ENCODE data around the gene AP2B1. TPM values are rescaled to one million over a fixed set of nuclear protein-coding genes. Genes with fewer than 3 reads are reported as not detected.
"Not testable (repeated sequence)": the region's sequence is repeated elsewhere in the genome, so short reads cannot be mapped to it uniquely, and the experiment has no call there.

AP2B1 gene
- total RNA-seq, 2 experiments from 2014 or later, result 161 to 172 TPM

DNA sequence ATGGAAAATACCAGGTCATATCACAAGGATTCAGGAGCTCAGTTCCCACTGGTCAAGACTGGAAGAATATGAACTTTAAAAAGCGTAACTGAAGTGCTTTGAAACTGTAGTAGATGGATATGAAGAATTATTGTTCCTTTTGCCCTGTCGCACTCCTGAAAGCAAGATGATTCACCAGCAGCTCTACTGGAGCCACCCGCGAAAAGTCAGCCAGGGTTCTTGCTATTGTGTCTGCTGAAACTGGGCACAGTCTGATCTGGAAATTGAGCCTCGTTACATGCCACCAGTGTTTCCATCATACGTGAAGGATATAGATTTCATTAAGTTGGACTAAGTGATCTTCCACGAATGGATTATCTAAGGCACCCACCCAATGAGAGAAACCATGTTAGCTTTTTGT lies 16.6 kb downstream of the AP2B1 start:
- H3K27ac Mint-ChIP-seq, result no peak overlapping the region
- H3K36me3 Mint-ChIP-seq (ENCODE audit: low read depth), result peaks cover 54% of the 10 kb centered on the region
- H3K4me3 Mint-ChIP-seq, result no peak overlapping the region
- H3K9me3 Mint-ChIP-seq (ENCODE audit: insufficient read depth), result no peaks in the 10 kb centered on the region
- no peaks in the 10 kb centered on the region for H3K27me3 Mint-ChIP-seq (ENCODE audit: low read depth)
- POLR2A ChIA-PET, result interaction anchor here (1.5 kb wide), 1 partner anchor 15 kb away, joined by 3 read pairs; no protein-coding TSS in a partner anchor
- H3K4me1 Mint-ChIP-seq (ENCODE audit: low read depth), result no peaks in the 10 kb centered on the region
- DNase-seq, result no peak
- CTCF ChIA-PET, result interaction anchor here (3.2 kb wide), 1 partner anchor 10 kb away, joined by 25 read pairs; no protein-coding TSS in a partner anchor
- no peak for ATAC-seq

DNA sequence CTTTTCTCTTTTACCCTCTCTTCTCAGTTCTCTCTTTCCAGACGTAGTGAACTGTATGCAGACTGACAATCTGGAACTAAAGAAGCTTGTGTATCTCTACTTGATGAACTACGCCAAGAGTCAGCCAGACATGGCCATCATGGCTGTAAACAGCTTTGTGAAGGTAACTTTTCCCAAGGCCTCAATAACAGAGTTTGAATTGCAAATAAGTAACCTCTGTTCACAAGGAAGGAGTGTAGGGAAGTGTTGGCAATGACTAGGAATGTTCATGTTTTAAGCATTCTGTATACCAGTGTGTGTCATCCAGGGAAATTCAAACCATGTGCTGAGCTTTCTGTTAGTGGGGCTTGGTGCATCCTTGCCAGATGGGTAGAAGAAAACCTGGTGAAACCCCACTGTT lies 18.6 kb downstream of the AP2B1 start:
- CTCF ChIA-PET, result interaction anchor here (1.1 to 1.5 kb wide), 3 partner anchors 8 to 158 kb away, joined by 3 to 6 read pairs (median 3); no protein-coding TSS in a partner anchor
- no peaks in the 10 kb centered on the region for H3K27me3 Mint-ChIP-seq (ENCODE audit: low read depth)
- no peaks in the 10 kb centered on the region for H3K4me1 Mint-ChIP-seq (ENCODE audit: low read depth)
- H3K4me3 Mint-ChIP-seq, result no peak overlapping the region
- ATAC-seq, result no peak
- no peak overlapping the region for H3K27ac Mint-ChIP-seq
- peaks cover 51% of the 10 kb centered on the region for H3K36me3 Mint-ChIP-seq (ENCODE audit: low read depth)
- no peak for DNase-seq
- H3K9me3 Mint-ChIP-seq (ENCODE audit: insufficient read depth), result no peaks in the 10 kb centered on the region
- POLR2A ChIA-PET, result interaction anchor here (0.5 kb wide), 1 partner anchor 158 kb away, joined by 3 read pairs; no protein-coding TSS in a partner anchor

DNA sequence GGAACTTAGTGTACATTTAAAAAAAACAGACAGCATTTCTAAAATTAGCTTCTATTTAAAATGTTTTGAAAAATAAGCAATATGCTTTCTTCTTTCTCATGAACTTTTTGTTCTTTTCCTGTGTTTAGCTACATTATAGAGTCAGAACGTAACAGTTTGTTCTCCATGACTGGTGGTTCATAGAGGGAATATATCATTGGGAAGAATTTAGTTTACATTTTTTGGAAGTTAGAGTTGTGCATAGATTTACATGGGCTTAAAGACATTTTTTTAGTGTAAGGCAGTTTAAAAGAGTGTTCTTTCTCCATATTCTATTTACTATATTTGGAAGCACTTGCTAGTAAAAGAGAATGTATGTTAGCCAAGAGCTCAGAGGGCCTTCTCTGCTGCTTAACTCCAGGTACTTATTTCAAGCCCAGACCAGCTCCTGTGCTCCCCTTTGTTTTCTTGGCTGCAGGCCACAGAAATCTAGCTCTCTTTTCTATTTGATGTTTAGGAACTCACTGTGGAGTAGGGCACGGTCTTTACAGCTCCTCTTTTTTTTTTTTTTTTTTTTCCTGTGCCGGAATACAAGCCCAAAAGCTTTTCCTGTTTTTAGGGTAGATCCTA lies 20.2 kb downstream of the AP2B1 start:
- no peak for DNase-seq
- H3K9me3 Mint-ChIP-seq (ENCODE audit: insufficient read depth), result no peaks in the 10 kb centered on the region
- no peaks in the 10 kb centered on the region for H3K4me1 Mint-ChIP-seq (ENCODE audit: low read depth)
- no peak overlapping the region for H3K27ac Mint-ChIP-seq
- ChIA-PET POLR2A (interaction anchor here (0.6 kb wide), 1 partner anchor 82 kb away, joined by 3 read pairs; no protein-coding TSS in a partner anchor), CTCF (interaction anchor here (0.5 to 1.8 kb wide), 8 partner anchors 16 to 295 kb away, joined by 3 to 9 read pairs (median 3); no protein-coding TSS in a partner anchor)
- no peak for ATAC-seq
- H3K27me3 Mint-ChIP-seq (ENCODE audit: low read depth), result no peaks in the 10 kb centered on the region
- H3K36me3 Mint-ChIP-seq (ENCODE audit: low read depth), result peaks cover 51% of the 10 kb centered on the region
- no peak overlapping the region for H3K4me3 Mint-ChIP-seq

DNA sequence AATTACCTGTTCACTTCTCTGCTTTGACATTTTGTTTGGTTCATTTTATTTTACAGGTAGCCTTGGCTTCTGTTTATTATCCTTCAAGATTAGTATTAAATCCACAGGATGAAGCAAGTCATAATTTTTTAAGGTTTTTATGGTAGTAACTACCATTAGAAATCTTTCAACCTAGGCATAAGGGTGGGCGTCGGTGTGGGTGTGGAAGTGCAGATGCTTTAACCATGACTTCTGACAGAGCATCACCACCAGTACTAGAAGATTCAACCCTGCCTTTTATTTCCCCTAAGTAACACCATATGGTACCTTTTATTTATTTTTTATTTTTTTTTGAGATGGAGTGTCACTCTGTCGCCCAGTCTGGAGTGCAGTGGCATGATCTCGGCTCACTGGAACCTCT lies 22.7 kb downstream of the AP2B1 start:
- Mint-ChIP-seq H3K4me1 (ENCODE audit: low read depth) (peaks cover 1% of the 10 kb centered on the region), H3K27me3 (ENCODE audit: low read depth) (no peaks in the 10 kb centered on the region), H3K27ac (no peak overlapping the region), H3K9me3 (ENCODE audit: insufficient read depth) (no peaks in the 10 kb centered on the region), H3K4me3 (no peak overlapping the region), H3K36me3 (ENCODE audit: low read depth) (peaks cover 45% of the 10 kb centered on the region)
- no peak for ATAC-seq
- no peak for DNase-seq
- ChIA-PET CTCF (no interaction called here), POLR2A (no interaction called here)

DNA sequence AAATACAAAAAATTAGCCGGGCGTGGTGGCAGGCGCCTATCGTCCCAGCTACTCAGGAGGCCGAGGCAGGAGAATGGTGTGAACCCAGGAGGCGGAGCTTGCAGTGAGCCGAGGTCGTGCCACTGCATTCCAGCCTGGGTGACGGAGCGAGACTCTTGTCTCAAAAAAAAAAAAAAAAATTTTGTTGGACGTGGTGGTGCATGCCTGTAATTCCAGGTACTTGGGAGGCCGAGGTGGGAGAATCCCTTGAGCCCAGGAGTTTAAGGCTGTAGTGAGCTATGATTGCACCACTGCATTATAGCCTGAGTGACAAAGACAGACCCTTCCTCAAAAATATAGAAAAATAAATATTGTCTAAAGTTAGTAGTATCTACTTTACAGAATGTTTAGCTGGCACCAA lies 23.6 kb downstream of the AP2B1 start:
- CTCF ChIA-PET, result interaction anchor here (1.0 to 4.6 kb wide), 4 partner anchors 22 to 298 kb away, joined by 4 to 104 read pairs (median 12); no protein-coding TSS in a partner anchor
- POLR2A ChIA-PET; H3K27me3 Mint-ChIP-seq (ENCODE audit: low read depth); H3K4me1 Mint-ChIP-seq (ENCODE audit: low read depth); DNase-seq; ATAC-seq; H3K4me3 Mint-ChIP-seq; H3K9me3 Mint-ChIP-seq (ENCODE audit: insufficient read depth); H3K27ac Mint-ChIP-seq: not testable (repeated sequence)
- H3K36me3 Mint-ChIP-seq (ENCODE audit: low read depth), result peaks cover 42% of the 10 kb centered on the region

DNA sequence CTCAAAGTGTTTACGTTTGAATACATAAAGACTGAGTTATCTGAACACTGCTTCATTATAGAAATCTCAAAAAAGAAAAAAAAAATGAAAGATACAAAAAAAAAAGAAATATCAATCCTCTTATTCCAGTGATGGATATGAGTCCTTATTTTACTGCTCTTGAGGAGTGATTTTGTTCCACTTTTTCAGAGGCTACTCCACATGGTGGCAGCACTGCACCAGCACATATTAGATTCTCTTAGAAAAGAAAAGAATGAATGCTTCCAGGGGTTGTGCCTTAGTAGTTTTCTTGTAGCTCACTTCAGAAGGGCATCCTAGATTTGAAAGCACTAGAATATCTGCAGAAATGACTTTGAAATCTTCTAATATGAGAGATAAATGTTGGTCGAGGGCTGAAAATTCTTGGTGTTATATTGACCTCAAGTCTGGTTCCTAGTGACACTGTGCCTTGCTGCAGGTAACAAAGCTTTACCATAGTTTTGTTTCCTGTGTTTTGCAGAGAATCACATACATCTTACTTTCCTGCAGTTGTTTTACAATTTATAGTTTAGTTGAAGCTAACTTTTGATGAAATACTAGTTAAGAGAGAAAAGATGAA lies 25.9 kb downstream of the AP2B1 start:
- DNase-seq (peak; percentile 58), ATAC-seq (no peak)
- Mint-ChIP-seq H3K27me3 (ENCODE audit: low read depth) (no peaks in the 10 kb centered on the region), H3K36me3 (ENCODE audit: low read depth) (peaks cover 29% of the 10 kb centered on the region), H3K27ac (no peak overlapping the region), H3K4me3 (no peak overlapping the region), H3K9me3 (ENCODE audit: insufficient read depth) (no peaks in the 10 kb centered on the region), H3K4me1 (ENCODE audit: low read depth) (peaks cover 1% of the 10 kb centered on the region)
- CTCF ChIA-PET, result interaction anchor here (0.6 to 4.6 kb wide), 47 partner anchors 8 to 300 kb away, joined by 3 to 104 read pairs (median 5); partner anchors contain the start of genes C17orf50, MMP28, RASL10B and TAF15
- POLR2A ChIA-PET, result interaction anchor here (0.7 to 1.2 kb wide), 4 partner anchors 33 to 196 kb away, joined by 3 to 10 read pairs (median 3); partner anchors contain the start of genes PEX12 and TAF15

DNA sequence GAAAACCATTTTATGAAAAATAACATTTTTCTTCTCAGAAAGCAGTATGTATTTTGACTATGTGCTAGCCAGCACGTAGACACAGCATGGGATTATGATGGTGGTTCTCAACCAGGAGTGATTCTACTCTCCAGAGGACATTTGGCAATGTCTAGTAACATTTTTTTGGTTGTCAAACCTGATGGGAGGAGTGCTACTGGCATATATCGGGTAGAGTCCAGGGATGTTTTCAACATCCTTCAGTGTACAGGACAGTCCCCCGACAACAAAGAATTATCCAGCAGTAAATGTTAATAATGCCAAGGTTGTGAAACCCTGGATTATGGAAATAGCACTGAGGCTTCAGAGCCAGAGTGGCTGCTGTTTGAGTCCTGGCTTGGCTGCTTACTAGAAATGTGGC lies 27.7 kb downstream of the AP2B1 start:
- Mint-ChIP-seq H3K27ac (no peak overlapping the region), H3K9me3 (ENCODE audit: insufficient read depth) (no peaks in the 10 kb centered on the region), H3K27me3 (ENCODE audit: low read depth) (no peaks in the 10 kb centered on the region), H3K4me3 (no peak overlapping the region), H3K36me3 (ENCODE audit: low read depth) (peaks cover 26% of the 10 kb centered on the region), H3K4me1 (ENCODE audit: low read depth) (peaks cover 1% of the 10 kb centered on the region)
- no peak for ATAC-seq
- POLR2A ChIA-PET, result no interaction called here
- CTCF ChIA-PET, result interaction anchor here (0.6 to 4.6 kb wide), 8 partner anchors 12 to 191 kb away, joined by 3 to 104 read pairs (median 10); no protein-coding TSS in a partner anchor
- no peak for DNase-seq

DNA sequence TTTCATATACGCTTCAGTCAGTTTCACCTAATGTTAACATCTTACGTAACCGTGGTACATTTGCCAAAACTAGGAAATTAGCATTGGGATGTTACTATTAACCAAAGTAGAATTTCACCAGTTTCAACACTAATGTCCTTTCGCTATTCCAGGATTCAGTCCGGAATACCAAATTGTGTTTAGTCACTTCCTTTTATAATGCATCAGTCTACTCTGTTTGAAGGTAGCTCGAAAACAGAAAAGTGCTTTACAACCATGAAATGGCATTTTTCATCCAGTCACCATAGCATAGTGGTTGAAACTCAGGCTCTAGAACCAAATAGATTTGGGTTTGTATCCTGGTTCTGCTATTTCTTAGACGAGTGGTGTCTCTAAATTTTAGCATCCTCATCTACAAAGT lies 29.4 kb downstream of the AP2B1 start:
- DNase-seq (no peak), ATAC-seq (no peak)
- ChIA-PET CTCF (no interaction called here), POLR2A (no interaction called here)
- no peak overlapping the region for H3K27ac Mint-ChIP-seq
- peaks cover 19% of the 10 kb centered on the region for H3K36me3 Mint-ChIP-seq (ENCODE audit: low read depth)
- H3K4me3 Mint-ChIP-seq, result no peak overlapping the region
- no peaks in the 10 kb centered on the region for H3K27me3 Mint-ChIP-seq (ENCODE audit: low read depth)
- peaks cover 1% of the 10 kb centered on the region for H3K4me1 Mint-ChIP-seq (ENCODE audit: low read depth)
- no peaks in the 10 kb centered on the region for H3K9me3 Mint-ChIP-seq (ENCODE audit: insufficient read depth)

DNA sequence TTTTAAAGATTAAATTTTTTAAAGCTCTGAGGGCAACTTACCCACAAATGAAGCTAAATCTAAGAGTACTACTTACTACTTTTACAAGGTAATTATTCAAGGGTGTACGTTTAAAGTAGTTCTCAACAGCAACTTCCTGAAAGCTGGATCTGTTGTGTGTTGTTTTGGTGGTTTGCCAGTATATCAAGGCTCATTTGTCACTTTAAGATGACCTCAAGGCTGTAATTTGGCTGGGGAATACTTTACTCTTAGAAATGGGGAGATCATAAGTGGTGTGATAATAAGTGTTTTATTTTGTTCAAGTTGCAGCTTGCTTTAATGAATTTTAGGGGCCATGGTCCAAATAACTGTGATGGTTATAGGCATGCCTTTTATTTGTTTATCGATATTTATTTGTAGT lies 30.4 kb downstream of the AP2B1 start:
- no peak for ATAC-seq
- H3K4me3 Mint-ChIP-seq, result no peak overlapping the region
- H3K36me3 Mint-ChIP-seq (ENCODE audit: low read depth), result peaks cover 15% of the 10 kb centered on the region
- no peak overlapping the region for H3K27ac Mint-ChIP-seq
- H3K27me3 Mint-ChIP-seq (ENCODE audit: low read depth), result no peaks in the 10 kb centered on the region
- H3K4me1 Mint-ChIP-seq (ENCODE audit: low read depth), result peaks cover 1% of the 10 kb centered on the region
- ChIA-PET CTCF (interaction anchor here (1.0 to 1.2 kb wide), 2 partner anchors 9 to 130 kb away, joined by 3 read pairs; no protein-coding TSS in a partner anchor), POLR2A (no interaction called here)
- DNase-seq, result no peak
- no peaks in the 10 kb centered on the region for H3K9me3 Mint-ChIP-seq (ENCODE audit: insufficient read depth)

DNA sequence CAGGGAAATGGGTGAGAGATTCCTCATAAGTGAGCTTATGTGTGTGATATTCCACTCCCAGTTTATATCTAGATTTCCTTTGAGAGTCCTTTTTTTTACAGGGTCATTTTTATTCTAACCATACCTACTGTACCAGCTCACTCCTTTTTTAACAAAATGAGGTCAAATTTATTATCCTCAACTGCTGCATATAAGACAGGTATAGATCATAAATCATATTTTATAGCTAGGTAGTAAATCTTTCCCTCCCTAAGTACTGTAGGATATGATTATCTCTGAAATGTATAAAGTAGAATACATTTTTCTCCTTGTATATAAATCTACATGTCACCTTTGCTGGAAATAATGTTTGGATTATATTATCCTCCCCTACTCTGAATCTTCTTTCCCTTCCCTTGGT lies 31.5 kb downstream of the AP2B1 start:
- ATAC-seq (no peak), DNase-seq (no peak)
- H3K9me3 Mint-ChIP-seq (ENCODE audit: insufficient read depth), result no peaks in the 10 kb centered on the region
- H3K27me3 Mint-ChIP-seq (ENCODE audit: low read depth), result no peaks in the 10 kb centered on the region
- ChIA-PET CTCF (interaction anchor here (1.0 kb wide), 1 partner anchor 129 kb away, joined by 3 read pairs; no protein-coding TSS in a partner anchor), POLR2A (interaction anchor here (0.8 kb wide), 1 partner anchor 15 kb away, joined by 3 read pairs; no protein-coding TSS in a partner anchor)
- H3K4me1 Mint-ChIP-seq (ENCODE audit: low read depth), result no peaks in the 10 kb centered on the region
- peaks cover 15% of the 10 kb centered on the region for H3K36me3 Mint-ChIP-seq (ENCODE audit: low read depth)
- H3K27ac Mint-ChIP-seq, result no peak overlapping the region
- no peak overlapping the region for H3K4me3 Mint-ChIP-seq

DNA sequence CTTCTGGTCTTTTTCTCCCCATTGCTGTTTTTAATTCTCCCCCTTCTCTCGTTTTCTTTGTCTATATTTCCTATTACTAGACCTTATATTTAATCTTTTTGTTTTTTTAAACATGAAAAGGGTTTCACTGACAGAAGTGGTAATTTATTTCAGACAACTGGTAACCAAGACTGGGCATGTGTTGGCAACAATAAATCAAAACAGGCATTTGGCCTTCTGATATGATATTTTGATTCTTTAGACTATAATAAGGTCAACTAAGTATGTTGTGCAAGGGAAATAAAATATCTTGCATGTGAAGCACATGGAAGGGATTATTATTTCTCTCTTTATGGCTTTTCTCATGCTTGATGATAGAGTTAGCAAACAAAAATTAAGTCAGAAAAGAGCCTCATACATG lies 34.6 kb downstream of the AP2B1 start:
- Mint-ChIP-seq H3K9me3 (ENCODE audit: insufficient read depth) (no peaks in the 10 kb centered on the region), H3K27ac (no peak overlapping the region), H3K4me3 (no peak overlapping the region), H3K27me3 (ENCODE audit: low read depth) (no peaks in the 10 kb centered on the region), H3K4me1 (ENCODE audit: low read depth) (no peaks in the 10 kb centered on the region), H3K36me3 (ENCODE audit: low read depth) (peaks cover 22% of the 10 kb centered on the region)
- POLR2A ChIA-PET, result interaction anchor here (0.8 kb wide), 1 partner anchor 124 kb away, joined by 3 read pairs; no protein-coding TSS in a partner anchor
- ATAC-seq (no peak), DNase-seq (no peak)
- CTCF ChIA-PET, result interaction anchor here (1.0 to 1.6 kb wide), 3 partner anchors 8 to 143 kb away, joined by 4 to 5 read pairs (median 4); no protein-coding TSS in a partner anchor

DNA sequence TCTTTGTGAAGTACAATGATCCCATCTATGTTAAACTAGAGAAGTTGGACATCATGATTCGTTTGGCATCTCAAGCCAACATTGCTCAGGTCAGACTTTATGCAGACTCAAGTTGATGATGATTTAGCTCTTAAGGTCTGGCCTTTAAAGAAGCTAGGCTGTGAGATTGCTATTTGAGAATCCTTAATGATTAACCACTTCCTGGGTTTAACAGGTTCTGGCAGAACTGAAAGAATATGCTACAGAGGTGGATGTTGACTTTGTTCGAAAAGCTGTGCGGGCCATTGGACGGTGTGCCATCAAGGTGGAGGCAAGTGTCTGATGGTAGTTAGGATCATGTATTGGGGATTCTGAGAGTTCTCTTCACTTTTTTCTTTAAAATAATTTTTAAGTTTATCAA lies 40.3 kb downstream of the AP2B1 start:
- Mint-ChIP-seq H3K27ac (no peak overlapping the region), H3K4me3 (no peak overlapping the region), H3K36me3 (ENCODE audit: low read depth) (peaks cover 39% of the 10 kb centered on the region), H3K4me1 (ENCODE audit: low read depth) (no peaks in the 10 kb centered on the region), H3K9me3 (ENCODE audit: insufficient read depth) (no peaks in the 10 kb centered on the region), H3K27me3 (ENCODE audit: low read depth) (no peaks in the 10 kb centered on the region)
- POLR2A ChIA-PET, result no interaction called here
- ATAC-seq, result no peak
- CTCF ChIA-PET, result interaction anchor here (2.4 kb wide), 1 partner anchor 14 kb away, joined by 10 read pairs; no protein-coding TSS in a partner anchor
- no peak for DNase-seq

Data from activated CD8-positive, alpha-beta T cell treated with anti-CD3 and anti-CD28 coated beads, Interleukin-2, amount 10 ng/mL, durations not matched to agents 7 days and 5 days (primary cell).